IMR-90 (cell line): ENCODE measurements around the gene CDKN2B-AS1.

Source experiments
- BHLHE40 ChIP-seq: fragments of 150-350 bp; IDR thresholded peaks from 2 replicates; pipeline ENCODE4 v1.6.1; 2016; ENCODE audit warnings: mild to moderate bottlenecking, low read depth, low read length
- CEBPB ChIP-seq: IDR thresholded peaks from 2 replicates; pipeline ENCODE4 v1.6.1; 2012; ENCODE audit warnings: low read depth, low read length, improper control_type of control experiment
- CHD1 ChIP-seq: IDR thresholded peaks from 2 replicates; pipeline ENCODE4 v1.6.1; 2012; ENCODE audit warnings: low read depth, low read length, improper control_type of control experiment
- CTCF ChIP-seq: conservative IDR thresholded peaks from 2 replicates; pipeline ENCODE4 v1.5.1; 2012; ENCODE audit warnings: mild to moderate bottlenecking, low read depth, low read length, improper control_type of control experiment
- MAFK ChIP-seq: IDR thresholded peaks from 2 replicates; pipeline ENCODE4 v1.6.1; 2012; ENCODE audit warnings: low read depth, low read length, improper control_type of control experiment
- POLR2A ChIP-seq: IDR thresholded peaks from 2 replicates; pipeline ENCODE4 v1.6.1; 2012; ENCODE audit warnings: mild to moderate bottlenecking, low read depth, low read length
- RAD21 ChIP-seq: IDR thresholded peaks from 2 replicates; pipeline ENCODE4 v1.6.1; 2012; ENCODE audit warnings: low read length, improper control_type of control experiment
- RFX5 ChIP-seq: IDR thresholded peaks from 2 replicates; pipeline ENCODE4 v1.8.0; 2012; ENCODE audit warnings: low read depth, mild to moderate bottlenecking, low read length, moderate library complexity
- SMC3 ChIP-seq: fragments of 150-350 bp; IDR thresholded peaks from 2 replicates; pipeline ENCODE4 v1.6.1; 2016; ENCODE audit warnings: low read depth, mild to moderate bottlenecking, antibody characterized with exemption, low read length, moderate library complexity

- TF ChIP-seq RAD21 (no peak), CTCF (no peak), POLR2A (no peak), MAFK (no peak), CEBPB (no peak), CHD1 (no peak), BHLHE40 (no peak), SMC3 (no peak), RFX5 (no peak)
Measured at GRCh38 chr9:21974722-21975409, 19.7 kb upstream of the CDKN2B-AS1 start.
